Keratinocyte (primary cell): ENCODE measurements around the gene ERBB4.

Experiments used
- EZH2 ChIP-seq: IDR thresholded peaks from one replicate; pipeline ENCODE4 v1.6.1; 2012; ENCODE audit warnings: inconsistent platforms, mild to moderate bottlenecking, low read length, moderate library complexity
- TF ChIP-seq, protein P1 (sequence below), 3 experiments: IDR thresholded peaks in 1 of 3; conservative IDR thresholded peaks in 1 of 3; optimal IDR thresholded peaks in 1 of 3; 2 replicates in 2 of 3; 3 replicates in 1 of 3; pipeline versions ENCODE3 to v1.5.1; 2011; ENCODE audit warnings: low read length in 3 of 3, mild to moderate bottlenecking in 3 of 3, moderate library complexity in 2 of 3, control low read depth in 1 of 3, inconsistent platforms in 1 of 3; ENCODE audit not compliant: insufficient read depth in 2 of 3; ENCODE audit errors: extremely low read depth in 1 of 3

DNA sequence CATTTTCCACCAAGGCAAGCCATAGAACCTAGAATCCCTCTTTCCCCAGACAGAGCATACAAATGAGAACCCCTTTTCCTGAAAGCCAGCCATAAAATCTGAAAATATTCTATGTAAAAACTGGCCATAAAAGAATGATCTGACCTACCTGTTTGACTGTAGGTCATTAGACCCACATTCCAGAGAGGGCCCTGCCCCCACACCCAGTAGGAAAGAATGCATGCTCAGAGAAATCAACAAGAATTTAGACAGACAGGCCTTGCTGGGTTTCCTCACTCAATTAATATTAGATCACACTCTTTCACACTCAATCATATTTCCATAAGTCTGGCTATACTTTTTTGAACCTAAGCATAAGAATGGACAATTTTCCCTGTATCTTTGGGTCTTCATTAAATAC is 929.5 kb downstream of the ERBB4 start:
- TF ChIP-seq, protein P1, sequence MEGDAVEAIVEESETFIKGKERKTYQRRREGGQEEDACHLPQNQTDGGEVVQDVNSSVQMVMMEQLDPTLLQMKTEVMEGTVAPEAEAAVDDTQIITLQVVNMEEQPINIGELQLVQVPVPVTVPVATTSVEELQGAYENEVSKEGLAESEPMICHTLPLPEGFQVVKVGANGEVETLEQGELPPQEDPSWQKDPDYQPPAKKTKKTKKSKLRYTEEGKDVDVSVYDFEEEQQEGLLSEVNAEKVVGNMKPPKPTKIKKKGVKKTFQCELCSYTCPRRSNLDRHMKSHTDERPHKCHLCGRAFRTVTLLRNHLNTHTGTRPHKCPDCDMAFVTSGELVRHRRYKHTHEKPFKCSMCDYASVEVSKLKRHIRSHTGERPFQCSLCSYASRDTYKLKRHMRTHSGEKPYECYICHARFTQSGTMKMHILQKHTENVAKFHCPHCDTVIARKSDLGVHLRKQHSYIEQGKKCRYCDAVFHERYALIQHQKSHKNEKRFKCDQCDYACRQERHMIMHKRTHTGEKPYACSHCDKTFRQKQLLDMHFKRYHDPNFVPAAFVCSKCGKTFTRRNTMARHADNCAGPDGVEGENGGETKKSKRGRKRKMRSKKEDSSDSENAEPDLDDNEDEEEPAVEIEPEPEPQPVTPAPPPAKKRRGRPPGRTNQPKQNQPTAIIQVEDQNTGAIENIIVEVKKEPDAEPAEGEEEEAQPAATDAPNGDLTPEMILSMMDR (optimal IDR thresholded peaks at IDR 0.05 in 1 of 3, IDR thresholded peaks at IDR 0.05 in 1 of 3, conservative IDR thresholded peaks at IDR 0.05 in 1 of 3; ENCODE audit: extremely low read depth in 1 of 3, insufficient read depth in 2 of 3, low read length in 3 of 3), result no peak
- no peak for TF ChIP-seq EZH2
